GM20431 (cell line): ENCODE data around the gene ANKRD11.
"Not testable (repeated sequence)": the region's sequence is repeated elsewhere in the genome, so short reads cannot be mapped to it uniquely, and the experiment has no call there.

Experiments
- in situ Hi-C: fragments of 300-500 bp; cut with MseI, MboI; formaldehyde crosslinking; loops from one replicate; pipeline ENCODE4 v1.15.0; 2020; ENCODE audit warnings: low sequenced_read_pairs; ENCODE audit not compliant: unreplicated experiment

ANKRD11 gene

GRCh38 chr16:89373355-89374110, 116.8 kb downstream of the ANKRD11 start:
- in situ Hi-C loops, result no loop called here

GRCh38 chr16:89371968-89372634, 118.3 kb downstream of the ANKRD11 start:
- in situ Hi-C loops, result no loop called here

- in situ Hi-C loops, result no loop called here
Measured at GRCh38 chr16:89371386-89371785, 119.0 kb downstream of the ANKRD11 start.

GRCh38 chr16:89370601-89371000, 119.8 kb downstream of the ANKRD11 start:
- in situ Hi-C loops, result no loop called here

GRCh38 chr16:89370081-89370511, 120.3 kb downstream of the ANKRD11 start:
- in situ Hi-C loops, result no loop called here

GRCh38 chr16:89369266-89369895, 121.0 kb downstream of the ANKRD11 start:
- in situ Hi-C loops, result no loop called here

- in situ Hi-C loops, result no loop called here
Measured at GRCh38 chr16:89368604-89369249, 121.6 kb downstream of the ANKRD11 start.

GRCh38 chr16:89367538-89367915, 122.8 kb downstream of the ANKRD11 start:
- in situ Hi-C loops, result no loop called here

- in situ Hi-C loops, result no loop called here
Measured at GRCh38 chr16:89366561-89367537, 123.5 kb downstream of the ANKRD11 start.

GRCh38 chr16:89365996-89366395, 124.4 kb downstream of the ANKRD11 start:
- in situ Hi-C loops, result no loop called here

- in situ Hi-C loops, result no loop called here
Measured at GRCh38 chr16:89365044-89365467, 125.3 kb downstream of the ANKRD11 start.

GRCh38 chr16:89364606-89365005, 125.8 kb downstream of the ANKRD11 start:
- in situ Hi-C loops, result no loop called here

GRCh38 chr16:89363621-89364393, 126.6 kb downstream of the ANKRD11 start:
- in situ Hi-C loops, result no loop called here

GRCh38 chr16:89362540-89363223, 127.7 kb downstream of the ANKRD11 start:
- in situ Hi-C loops, result not testable (repeated sequence)

GRCh38 chr16:89361751-89362539, 128.4 kb downstream of the ANKRD11 start:
- in situ Hi-C loops, result no loop called here

GRCh38 chr16:89360760-89361435, 129.5 kb downstream of the ANKRD11 start:
- in situ Hi-C loops, result no loop called here
